Measurements from ENCODE around the gene CLHC1.
"Not testable (repeated sequence)": the region's sequence is repeated elsewhere in the genome, so short reads cannot be mapped to it uniquely, and the experiment has no call there.

The CLHC1 gene

GRCh38 chr2:55140316-55141219, 91.5 kb downstream of the CLHC1 start:
- H3K4me3 Mint-ChIP-seq: no peak overlapping the region
- H3K27ac Mint-ChIP-seq: no peak overlapping the region
- H3K9me3 Mint-ChIP-seq: no peaks in the 10 kb centered on the region
- H3K36me3 Mint-ChIP-seq: no peaks in the 10 kb centered on the region
- H3K4me1 Mint-ChIP-seq: no peaks in the 10 kb centered on the region
- ATAC-seq: no peak
- DNase-seq (ENCODE audit: low spot score in 2 of 2): no peak

- Mint-ChIP-seq H3K4me1 (peaks cover 2% of the 10 kb centered on the region), H3K36me3 (no peaks in the 10 kb centered on the region), H3K4me3 (no peak overlapping the region), H3K9me3 (no peaks in the 10 kb centered on the region), H3K27ac (no peak overlapping the region)
- ATAC-seq (no peak), DNase-seq (ENCODE audit: low spot score in 2 of 2) (no peak)
Observed at GRCh38 chr2:55139305-55139704, 92.8 kb downstream of the CLHC1 start.

GRCh38 chr2:55138882-55139229, 93.2 kb downstream of the CLHC1 start:
- Mint-ChIP-seq H3K4me1 (peaks cover 6% of the 10 kb centered on the region), H3K4me3 (no peak overlapping the region), H3K36me3 (no peaks in the 10 kb centered on the region), H3K9me3 (no peaks in the 10 kb centered on the region), H3K27ac (no peak overlapping the region)
- ATAC-seq: no peak
- no peak for DNase-seq (ENCODE audit: low spot score in 2 of 2)

GRCh38 chr2:55138014-55138881, 93.8 kb downstream of the CLHC1 start:
- Mint-ChIP-seq H3K9me3 (no peaks in the 10 kb centered on the region), H3K36me3 (no peaks in the 10 kb centered on the region), H3K4me3 (no peak overlapping the region), H3K4me1 (peaks cover 12% of the 10 kb centered on the region), H3K27ac (peak overlapping the region; percentile 18)
- no peak for DNase-seq (ENCODE audit: low spot score in 2 of 2)
- ATAC-seq: no peak

- H3K36me3 Mint-ChIP-seq: no peaks in the 10 kb centered on the region
- no peak overlapping the region for H3K27ac Mint-ChIP-seq
- peaks cover 13% of the 10 kb centered on the region for H3K4me1 Mint-ChIP-seq
- no peaks in the 10 kb centered on the region for H3K9me3 Mint-ChIP-seq
- no peak overlapping the region for H3K4me3 Mint-ChIP-seq
- ATAC-seq (no peak), DNase-seq (ENCODE audit: low spot score in 2 of 2) (no peak)
Observed at GRCh38 chr2:55137024-55137958, 94.8 kb downstream of the CLHC1 start.

GRCh38 chr2:55136138-55136541, 96.0 kb downstream of the CLHC1 start:
- H3K4me1 Mint-ChIP-seq: peaks cover 13% of the 10 kb centered on the region
- H3K9me3 Mint-ChIP-seq: no peaks in the 10 kb centered on the region
- no peak overlapping the region for H3K4me3 Mint-ChIP-seq
- no peaks in the 10 kb centered on the region for H3K36me3 Mint-ChIP-seq
- DNase-seq (ENCODE audit: low spot score in 2 of 2) (no peak), ATAC-seq (no peak)
- no peak overlapping the region for H3K27ac Mint-ChIP-seq

GRCh38 chr2:55135491-55135890, 96.6 kb downstream of the CLHC1 start:
- H3K4me3 Mint-ChIP-seq: no peak overlapping the region
- DNase-seq (ENCODE audit: low spot score in 2 of 2) (no peak), ATAC-seq (no peak)
- H3K27ac Mint-ChIP-seq: no peak overlapping the region
- H3K4me1 Mint-ChIP-seq: peaks cover 13% of the 10 kb centered on the region
- H3K36me3 Mint-ChIP-seq: no peaks in the 10 kb centered on the region
- no peaks in the 10 kb centered on the region for H3K9me3 Mint-ChIP-seq

GRCh38 chr2:55134316-55134706, 97.8 kb downstream of the CLHC1 start:
- Mint-ChIP-seq H3K4me3 (peak overlapping the region; percentile 71), H3K9me3 (no peaks in the 10 kb centered on the region), H3K36me3 (no peaks in the 10 kb centered on the region), H3K27ac (peak overlapping the region; percentile 95), H3K4me1 (peaks cover 13% of the 10 kb centered on the region)
- no peak for DNase-seq (ENCODE audit: low spot score in 2 of 2)
- no peak for ATAC-seq

GRCh38 chr2:55133467-55134315, 98.4 kb downstream of the CLHC1 start:
- Mint-ChIP-seq H3K4me3 (peak overlapping the region; percentile 71), H3K27ac (peak overlapping the region; percentile 95), H3K36me3 (no peaks in the 10 kb centered on the region), H3K9me3 (no peaks in the 10 kb centered on the region), H3K4me1 (peaks cover 13% of the 10 kb centered on the region)
- ATAC-seq (peak; percentile 91), DNase-seq (ENCODE audit: low spot score in 2 of 2) (peak; percentile 16 to 74)

- Mint-ChIP-seq H3K27ac (no peak overlapping the region), H3K4me3 (no peak overlapping the region), H3K9me3 (no peaks in the 10 kb centered on the region), H3K4me1 (peaks cover 13% of the 10 kb centered on the region), H3K36me3 (no peaks in the 10 kb centered on the region)
- ATAC-seq (no peak), DNase-seq (ENCODE audit: low spot score in 2 of 2) (no peak)
Observed at GRCh38 chr2:55130849-55131248, 101.2 kb downstream of the CLHC1 start.

- not testable (repeated sequence) for H3K4me3 Mint-ChIP-seq; H3K9me3 Mint-ChIP-seq; ATAC-seq; H3K36me3 Mint-ChIP-seq; H3K27ac Mint-ChIP-seq; DNase-seq (ENCODE audit: low spot score in 2 of 2); H3K4me1 Mint-ChIP-seq
Observed at GRCh38 chr2:55126643-55127042, 105.5 kb downstream of the CLHC1 start.

Measured in stimulated activated effector memory CD8-positive, alpha-beta T cell treated with anti-CD3 and anti-CD28 coated beads, Interleukin-12 subunit alpha, Interleukin-12 subunit beta, amount 100 ng/mL, for 72 hours (primary cell).